22Rv1 (cell line): ENCODE data around the gene WASF1.

Experiments
- H3K27ac ChIP-seq: fragments of 450-650 bp; 2 replicates; pipeline ENCODE4 v1.5.1; 2017
- CTCF ChIP-seq: fragments of 450-650 bp; IDR thresholded peaks from 2 replicates; pipeline ENCODE4 v1.5.1; 2017; ENCODE audit warnings: mild to moderate bottlenecking
- ZFX ChIP-seq: fragments of 450-650 bp; IDR thresholded peaks from 2 replicates; pipeline ENCODE4 v1.6.1; 2017; ENCODE audit warnings: antibody characterized with exemption, borderline replicate concordance

WASF1 gene

DNA sequence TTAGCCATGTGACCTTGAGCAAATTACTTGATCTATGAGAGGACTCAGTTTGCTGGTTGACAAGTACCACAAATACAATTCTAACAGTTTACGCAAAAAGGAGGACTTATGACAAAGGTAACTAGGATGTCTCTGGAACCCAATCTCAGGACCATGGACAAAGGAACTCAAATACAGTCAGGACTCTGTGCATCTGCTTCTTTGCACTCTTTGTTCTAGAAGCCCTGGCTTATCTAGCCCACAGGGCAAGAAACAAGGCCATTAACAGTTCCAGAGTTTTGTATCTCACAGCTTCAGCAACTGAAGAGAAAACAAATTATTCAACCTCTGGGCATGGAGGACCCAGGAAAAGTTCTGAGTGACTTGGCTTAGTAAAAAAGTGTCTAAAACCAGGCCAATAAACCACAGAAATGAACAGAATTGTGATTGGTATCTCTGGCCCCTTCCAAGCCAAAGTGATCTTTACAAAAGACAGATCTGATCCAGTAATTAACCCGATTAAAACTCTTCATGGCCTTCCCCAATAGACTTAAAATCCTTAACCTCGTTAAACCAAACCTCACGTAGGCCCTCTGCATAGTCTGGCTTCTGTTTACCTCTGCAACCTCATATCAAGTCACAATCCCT lies 5.9 kb downstream of the WASF1 start:
- H3K27ac ChIP-seq = no peak overlapping the region
- no peak for TF ChIP-seq CTCF
- TF ChIP-seq ZFX = no peak

GRCh38 chr6:110170081-110170480 lies 9.4 kb downstream of the WASF1 start:
- TF ChIP-seq ZFX (no peak), CTCF (no peak)
- H3K27ac ChIP-seq = no peak overlapping the region

DNA sequence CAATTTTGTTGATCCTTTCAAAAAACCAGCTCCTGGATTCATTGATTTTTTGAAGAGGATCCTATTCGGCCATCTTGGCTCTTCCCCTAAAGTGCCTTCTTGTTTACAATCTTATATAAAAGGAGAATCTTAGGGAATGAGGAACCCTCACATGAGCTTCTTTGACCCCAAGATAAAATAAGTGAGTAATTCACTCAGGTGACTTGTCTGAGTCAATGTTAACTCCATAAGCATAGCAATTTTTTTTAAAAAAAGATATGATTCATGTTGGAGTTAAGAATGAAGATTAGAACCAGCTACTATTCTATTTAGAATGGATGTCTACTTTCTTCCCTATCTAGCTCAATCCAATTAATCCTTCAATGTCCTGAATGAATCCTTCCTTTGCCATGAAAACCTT lies 21.0 kb downstream of the WASF1 start:
- H3K27ac ChIP-seq = no peak overlapping the region
- TF ChIP-seq ZFX = no peak
- no peak for TF ChIP-seq CTCF

- no peak overlapping the region for H3K27ac ChIP-seq
- no peak for TF ChIP-seq ZFX
Measured at GRCh38 chr6:110147870-110148269, 31.6 kb downstream of the WASF1 start.

- H3K27ac ChIP-seq = no peak overlapping the region
- no peak for TF ChIP-seq CTCF
- no peak for TF ChIP-seq ZFX
Measured at GRCh38 chr6:110140650-110141049, 38.8 kb downstream of the WASF1 start.

DNA sequence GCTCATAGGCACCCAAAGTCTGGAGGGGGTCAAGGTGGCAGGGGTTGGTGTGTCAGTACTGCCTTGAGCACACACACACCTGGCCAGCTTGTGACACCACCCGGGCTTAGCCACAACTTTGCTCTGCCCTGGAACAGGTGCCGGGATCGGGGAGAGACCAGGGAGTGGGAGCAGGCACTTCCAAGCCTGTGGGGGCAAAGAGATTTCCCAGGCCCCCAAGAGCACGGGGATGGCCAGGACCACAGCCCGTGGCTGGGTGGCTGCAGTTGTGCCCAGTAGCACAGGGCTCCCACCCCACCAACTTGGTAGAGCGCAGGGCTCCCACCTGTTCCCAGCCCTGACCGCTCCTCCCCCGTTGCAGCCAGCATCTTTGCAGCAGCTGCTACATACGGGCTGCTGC lies 40.4 kb downstream of the WASF1 start:
- TF ChIP-seq CTCF = no peak
- no peak for TF ChIP-seq ZFX
- no peak overlapping the region for H3K27ac ChIP-seq

DNA sequence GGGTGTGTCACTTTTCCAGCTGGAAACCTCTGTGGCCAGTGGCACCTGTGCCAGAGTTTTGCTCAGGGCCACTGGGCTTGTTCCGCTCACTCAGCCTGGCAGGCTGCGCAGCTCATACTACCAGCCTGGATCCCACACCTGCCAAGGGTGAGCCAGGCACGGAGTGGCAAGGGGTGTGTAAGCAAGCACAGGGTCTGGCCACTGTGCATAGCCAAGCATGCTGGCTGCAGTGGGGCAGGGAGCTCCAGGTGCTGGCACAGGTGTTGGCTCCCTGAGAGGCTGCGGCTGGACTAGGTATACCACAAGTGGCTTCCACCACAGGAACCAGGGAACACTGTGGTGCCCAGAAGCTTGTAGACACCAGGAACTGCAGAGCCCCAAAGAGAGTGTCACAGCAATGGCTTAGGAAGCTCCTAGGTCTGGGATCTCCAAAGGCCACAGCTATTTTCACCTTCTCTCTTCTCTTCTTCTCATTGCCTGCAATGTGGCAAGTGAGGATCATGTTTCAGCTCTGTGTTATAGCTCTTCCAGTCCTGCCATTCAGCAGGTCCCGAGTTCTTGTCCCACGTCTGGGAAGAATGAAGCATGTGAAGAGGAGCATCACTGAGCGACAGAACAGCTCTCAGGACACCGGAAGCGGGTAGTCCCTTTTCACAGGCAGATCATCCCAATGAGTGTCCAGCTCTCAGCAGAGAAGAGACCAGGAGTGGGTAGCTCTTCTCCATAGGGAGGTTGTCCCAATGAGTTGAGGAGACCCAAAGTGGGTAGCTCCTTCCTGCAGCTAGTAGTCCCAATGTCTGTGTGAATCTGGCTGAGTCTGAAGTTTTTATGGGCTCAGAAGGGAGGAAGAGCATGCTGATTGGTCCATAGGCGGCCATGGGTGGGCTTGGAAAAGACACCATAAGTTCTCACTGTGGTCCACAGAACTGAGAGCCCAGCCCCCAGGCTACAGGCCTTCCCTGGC lies 41.3 kb downstream of the WASF1 start:
- H3K27ac ChIP-seq = no peak overlapping the region
- TF ChIP-seq ZFX (no peak), CTCF (no peak)
